Putamen (tissue), 1 donor: ENCODE results near the gene COL24A1.

Experiments used
- DNase-seq: peaks from one replicate; pipeline ENCODE4 v3.0.0-alpha.2; 2016; ENCODE audit warnings: low spot score

The COL24A1 gene

GRCh38 chr1:86156566-86157455, at the start of gene COL24A1:
COL24A1 (minus strand) TSS chr1:86156772; CDS start chr1:86156396, 376 bp downstream.
- no peak for DNase-seq

- no peak for DNase-seq
Measured at GRCh38 chr1:86205741-86206140, 49.2 kb upstream of the COL24A1 start.

- no peak for DNase-seq
Measured at GRCh38 chr1:86202552-86203340, 46.2 kb upstream of the COL24A1 start.

DNA sequence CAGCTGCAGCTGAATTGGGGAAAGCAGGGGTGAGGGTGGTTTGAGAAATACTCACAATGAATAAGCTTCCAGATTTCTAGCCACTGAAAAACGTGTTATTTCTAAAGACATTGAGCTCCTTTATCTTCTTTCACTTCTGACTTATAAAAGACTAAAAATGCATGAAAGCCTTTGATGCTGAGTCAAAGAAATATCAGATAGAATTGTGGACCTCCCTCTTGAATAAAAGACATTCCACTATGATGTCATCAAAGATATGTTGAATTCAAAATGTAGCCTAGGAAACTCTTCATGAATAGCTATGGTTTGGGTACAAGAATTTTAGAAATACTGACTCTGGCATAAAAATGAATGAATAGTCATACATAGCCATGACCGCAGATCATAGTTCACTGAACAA, 44.7 kb upstream of the COL24A1 start:
- DNase-seq, result no peak

GRCh38 chr1:86200901-86201300, 44.3 kb upstream of the COL24A1 start:
- no peak for DNase-seq

DNA sequence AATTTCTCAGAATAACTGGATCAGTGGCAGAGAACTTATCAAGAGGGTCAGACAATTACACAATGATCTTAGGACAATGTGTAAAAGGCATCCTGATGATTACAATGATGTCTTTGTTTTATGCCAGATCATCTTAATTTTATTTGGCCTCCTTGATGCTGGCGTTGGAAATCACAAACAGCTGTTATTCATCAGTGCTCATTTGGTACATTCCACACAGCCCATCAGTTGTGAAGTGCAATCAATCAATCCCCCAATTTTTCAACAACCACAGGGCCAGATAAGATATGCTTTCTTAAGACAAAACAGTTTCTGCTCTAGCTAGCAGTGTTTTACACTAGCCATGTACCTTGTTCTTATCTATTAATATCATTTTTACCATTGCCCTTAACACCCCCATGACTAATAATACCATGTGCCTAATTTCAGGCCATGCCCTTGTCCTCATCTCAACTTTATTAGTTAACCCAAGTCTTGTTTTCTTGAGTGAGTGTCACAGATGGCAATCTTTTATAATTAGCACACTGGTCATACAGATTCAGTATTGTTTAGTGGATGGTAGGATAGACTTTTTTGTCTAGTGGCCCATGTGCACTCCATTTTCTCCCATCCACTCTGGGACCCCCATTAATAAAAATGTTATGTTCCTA, 40.8 kb upstream of the COL24A1 start:
- DNase-seq, result no peak

DNA sequence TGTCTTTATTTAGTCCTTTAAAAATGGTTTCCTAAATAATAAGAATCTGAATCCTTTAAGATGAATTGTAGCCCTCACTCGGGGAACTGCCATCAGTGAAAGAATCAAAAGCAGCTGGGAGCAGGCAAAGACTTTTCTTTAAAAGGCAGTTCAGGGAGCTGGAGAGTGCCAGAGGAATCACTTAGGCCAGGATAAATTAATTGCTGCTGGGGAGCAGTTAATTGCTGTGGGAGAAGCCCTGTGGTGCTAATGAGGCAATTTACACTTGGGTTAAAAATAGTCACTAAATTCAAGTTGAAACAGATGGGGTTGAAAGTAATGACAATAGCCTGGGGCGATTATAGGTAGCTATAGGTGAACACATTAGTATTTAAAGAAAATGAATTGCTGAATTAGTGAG, 38.7 kb upstream of the COL24A1 start:
- DNase-seq, result no peak

DNA sequence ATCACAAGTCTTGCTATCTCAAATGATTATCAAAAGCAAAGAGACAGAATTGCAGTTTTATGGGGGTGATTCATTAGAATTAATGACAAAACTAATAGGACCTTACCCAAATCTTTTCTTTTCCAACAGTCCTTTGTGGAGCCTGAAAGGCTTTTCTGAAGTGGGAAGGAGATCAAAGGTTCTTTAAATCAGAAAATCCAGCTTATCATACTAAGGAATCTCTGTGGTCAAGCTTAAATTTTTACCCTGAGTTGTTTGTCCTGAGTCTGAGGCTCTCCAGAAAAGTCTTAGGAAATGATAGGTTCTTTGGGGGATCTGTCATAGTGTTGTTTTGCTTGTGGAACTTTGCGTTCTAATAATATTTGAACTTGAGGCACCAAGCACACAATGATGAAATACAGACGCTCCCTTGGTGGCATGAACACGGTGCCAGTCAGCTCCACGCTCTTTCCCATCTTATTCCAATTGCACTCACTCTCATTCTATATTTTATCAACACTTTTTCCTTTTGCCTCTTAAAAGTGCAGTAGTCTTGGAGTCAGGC, 38.0 kb upstream of the COL24A1 start:
- DNase-seq, result no peak

DNA sequence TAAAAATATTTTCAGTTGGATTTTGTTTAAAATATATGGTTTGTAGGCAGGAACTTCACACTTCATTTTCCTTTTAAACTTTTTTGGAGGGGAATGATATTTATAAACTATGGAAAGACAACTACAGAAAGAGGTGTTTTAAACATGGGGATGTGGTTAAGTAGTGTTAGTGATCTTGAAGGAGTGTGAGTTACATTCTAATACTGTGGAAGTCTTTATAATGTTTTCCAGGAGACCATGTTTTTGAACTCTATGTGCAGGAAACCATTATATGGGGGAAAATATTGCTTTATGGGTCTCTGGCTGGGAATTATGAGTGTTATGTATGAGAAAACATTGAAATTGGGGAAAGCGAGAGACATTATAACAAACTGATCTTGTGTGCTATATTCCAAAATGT, 35.8 kb upstream of the COL24A1 start:
- no peak for DNase-seq

- DNase-seq, result no peak
Measured at GRCh38 chr1:86191958-86192357, 35.4 kb upstream of the COL24A1 start.

- DNase-seq, result no peak
Measured at GRCh38 chr1:86190873-86191272, 34.3 kb upstream of the COL24A1 start.

DNA sequence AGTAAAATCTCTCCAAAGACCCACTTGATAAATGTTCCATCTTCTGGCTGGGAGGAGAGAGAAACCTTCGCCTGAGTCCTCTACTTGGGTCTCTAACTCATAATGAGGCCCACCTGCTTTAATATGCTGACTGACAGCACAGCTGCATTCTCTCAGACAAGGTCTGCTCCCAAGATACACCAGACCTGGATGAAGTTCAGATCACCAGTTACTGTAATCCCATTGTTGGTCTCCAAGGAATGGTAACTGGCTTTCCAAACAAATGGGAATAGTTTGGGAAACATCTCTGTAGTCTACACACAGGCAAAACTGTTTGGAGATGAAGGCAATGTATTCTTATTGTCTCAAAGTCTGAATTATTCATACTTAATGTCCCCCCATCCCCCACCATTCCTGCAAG, 27.9 kb upstream of the COL24A1 start:
- no peak for DNase-seq

DNA sequence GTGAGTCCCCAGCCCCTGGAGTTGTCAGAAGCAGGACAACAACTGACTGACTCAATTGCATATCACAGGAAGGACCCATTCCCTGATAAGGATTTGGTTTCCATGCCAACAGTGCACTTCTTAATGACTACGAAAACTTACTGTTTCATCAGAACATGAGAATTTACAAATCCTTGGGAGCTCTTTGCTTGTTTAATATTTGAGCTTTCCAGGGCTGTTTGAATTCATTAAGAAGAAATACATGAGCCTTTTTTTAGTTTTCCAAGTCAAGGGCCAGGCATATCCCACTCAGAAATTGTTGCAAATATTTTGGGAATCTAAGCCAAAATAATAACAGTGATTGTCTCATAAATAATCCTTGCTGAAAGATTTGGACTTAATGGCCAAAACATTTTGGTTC, 27.2 kb upstream of the COL24A1 start:
- DNase-seq, result no peak

DNA sequence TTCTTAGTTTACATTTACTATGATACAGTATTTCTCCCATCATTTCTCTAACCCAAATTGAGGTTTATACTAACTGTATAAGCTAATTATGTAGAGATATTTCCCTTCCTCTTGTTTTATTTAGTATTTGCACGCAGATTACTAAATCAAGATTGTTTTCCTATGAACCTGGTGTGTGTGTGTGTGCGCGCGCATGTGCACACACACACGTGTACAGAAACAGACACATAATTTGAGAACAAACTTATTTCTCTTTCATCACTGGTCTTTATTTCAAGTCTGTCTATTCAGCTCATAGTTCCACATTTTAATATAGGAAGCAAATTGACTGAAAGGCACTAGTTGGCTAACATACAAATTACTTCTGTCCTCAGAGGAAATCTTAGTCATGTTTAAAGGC, 19.7 kb upstream of the COL24A1 start:
- no peak for DNase-seq

DNA sequence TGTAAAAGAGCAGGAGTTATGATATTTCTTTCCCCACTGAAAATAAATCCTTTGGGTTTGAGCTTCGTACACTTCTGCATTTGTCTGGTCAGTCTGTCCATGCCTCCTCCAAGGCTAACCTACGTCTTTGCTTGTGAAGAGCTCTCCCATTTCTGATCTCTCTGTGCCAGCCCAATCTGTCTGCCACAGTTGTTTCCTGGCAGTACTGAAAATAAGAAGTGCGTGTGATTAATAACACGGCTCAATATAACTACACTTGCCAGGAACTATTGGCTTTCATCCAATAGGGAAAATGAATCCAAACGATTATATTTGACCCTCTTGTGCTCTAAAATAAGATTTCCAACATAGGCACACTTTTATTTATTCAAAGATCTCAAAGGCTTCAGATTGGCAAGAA, 19.2 kb upstream of the COL24A1 start:
- no peak for DNase-seq

- DNase-seq, result no peak
Measured at GRCh38 chr1:86169625-86170024, 13.1 kb upstream of the COL24A1 start.

GRCh38 chr1:86159800-86160199, 3.2 kb upstream of the COL24A1 start:
- DNase-seq, result no peak

DNA sequence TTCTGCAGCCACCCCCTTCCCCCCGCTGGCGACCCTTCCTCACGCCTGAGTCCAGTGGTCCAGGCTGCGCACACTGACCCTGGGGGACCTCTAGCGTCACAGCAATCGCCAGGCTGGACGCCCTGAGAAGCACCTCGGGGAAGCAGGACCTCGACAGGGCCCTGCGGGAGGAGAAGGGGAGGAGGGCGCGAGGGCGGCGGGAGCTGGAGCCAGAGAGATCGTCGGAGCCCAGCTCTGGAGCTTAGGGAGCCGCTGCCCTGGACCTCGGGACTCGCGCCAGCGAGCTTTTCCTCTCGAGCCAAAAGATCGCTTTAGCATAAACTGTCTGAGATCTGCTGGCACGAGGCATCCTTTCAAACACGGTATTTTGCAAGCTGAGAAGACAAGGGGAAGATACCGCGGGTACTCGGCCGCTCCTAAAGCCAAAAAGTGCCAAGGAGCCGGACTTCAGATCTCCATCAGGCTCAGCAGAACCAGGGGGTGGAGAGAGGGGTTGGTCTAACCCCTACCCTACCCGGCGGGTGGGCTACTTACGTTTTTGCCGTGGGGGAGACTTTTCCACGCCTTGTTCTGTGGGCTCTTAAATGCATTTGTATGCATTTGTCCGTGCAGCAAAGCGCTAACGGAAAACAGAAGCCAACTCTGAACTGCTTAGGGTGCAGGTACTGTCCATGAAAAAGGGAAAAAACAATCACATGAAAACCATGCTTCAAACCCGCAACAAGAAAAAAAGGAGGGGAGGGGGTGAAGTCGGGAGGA, 586 bp downstream of the COL24A1 start:
- no peak for DNase-seq

DNA sequence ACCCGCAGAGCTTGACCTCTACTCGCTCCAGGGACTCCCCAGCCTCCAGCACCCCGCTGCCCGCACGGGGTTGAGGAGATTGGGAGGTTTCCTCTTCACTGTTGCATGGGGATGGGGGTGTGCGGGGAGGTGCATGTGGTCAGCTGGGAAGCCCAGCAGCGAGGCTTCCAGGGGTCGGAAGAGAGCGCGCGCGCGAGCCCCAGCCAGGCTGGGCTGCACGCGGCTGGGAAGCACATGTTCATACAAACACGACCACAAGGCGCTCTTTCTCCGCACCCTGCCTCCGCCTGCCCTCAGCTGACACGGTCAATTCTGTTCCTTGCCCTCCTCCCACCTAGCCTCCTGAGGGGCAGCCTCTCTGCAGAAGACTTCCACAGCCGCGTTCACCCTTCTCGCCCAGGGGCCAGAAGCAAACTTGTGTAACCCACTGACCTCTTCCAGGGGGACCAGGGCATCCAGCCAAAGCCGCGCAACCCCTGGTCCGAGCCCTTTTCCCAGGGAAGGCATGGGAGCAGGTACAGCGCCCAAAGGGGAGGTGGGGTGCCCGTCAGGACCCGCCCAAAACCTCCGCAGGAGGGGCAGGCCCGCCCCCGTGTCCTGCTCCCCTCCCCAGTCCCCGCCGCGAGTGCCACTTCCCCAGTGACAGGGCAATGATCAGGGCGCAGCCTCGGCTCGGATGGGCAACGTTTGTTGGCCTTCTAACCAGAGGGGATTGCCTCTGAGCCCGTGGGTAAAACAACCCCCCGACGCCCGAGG, 1.3 kb downstream of the COL24A1 start:
- no peak for DNase-seq

- no peak for DNase-seq
Measured at GRCh38 chr1:86154571-86155050, 2.0 kb downstream of the COL24A1 start.

GRCh38 chr1:86153836-86154235, 2.7 kb downstream of the COL24A1 start:
- DNase-seq, result no peak
